Activated B cell treated with CpG ODN at 0.5 μM for 24 hours (primary cell): ENCODE measurements around the gene CASP10. TPM values are rescaled to one million over a fixed set of nuclear protein-coding genes. Genes with fewer than 3 reads are reported as not detected.
"Not testable (repeated sequence)": the region's sequence is repeated elsewhere in the genome, so short reads cannot be mapped to it uniquely, and the experiment has no call there.

Source experiments
- ATAC-seq: fragments of 200-7000 bp; cut with Tn5 transposase; one replicate; pipeline ENCODE4 v1.10.0; 2021; ENCODE audit warnings: low read depth, mild to moderate bottlenecking, moderate library complexity
- CTCF ChIA-PET: fragments of 350-600 bp; sonication (Branson Sonifier 250); formaldehyde crosslinking; loops from one replicate; lab custom pipeline; 2021; ENCODE audit warnings: antibody characterized with exemption; lab: Charles Lee
- POLR2A ChIA-PET: fragments of 350-600 bp; sonication (Branson Sonifier 250); formaldehyde crosslinking; loops from one replicate; lab custom pipeline; 2021; ENCODE audit warnings: antibody characterized with exemption; lab: Charles Lee
- DNase-seq: peaks from one replicate; pipeline ENCODE4 v3.0.0; 2022
- H3K27ac Mint-ChIP-seq: one replicate; pipeline ENCODE4 v1.8.0; 2020; ENCODE audit warnings: mixed read lengths
- H3K27me3 Mint-ChIP-seq: one replicate; pipeline ENCODE4 v1.8.0; 2021; ENCODE audit warnings: mixed read lengths
- H3K36me3 Mint-ChIP-seq: one replicate; pipeline ENCODE4 v1.8.0; 2021; ENCODE audit warnings: low read depth, mixed read lengths
- H3K4me1 Mint-ChIP-seq: one replicate; pipeline ENCODE4 v1.8.0; 2021; ENCODE audit warnings: mixed read lengths
- H3K4me3 Mint-ChIP-seq: one replicate; pipeline ENCODE4 v1.8.0; 2020; ENCODE audit warnings: mild to moderate bottlenecking, mixed read lengths
- H3K9me3 Mint-ChIP-seq: one replicate; pipeline ENCODE4 v1.8.0; 2020; ENCODE audit warnings: mixed read lengths
- CTCF ChIP-seq: fragments of 200-600 bp; IDR thresholded peaks from one replicate; pipeline ENCODE4 v1.8.0; 2022; ENCODE audit warnings: antibody characterized with exemption, mild to moderate bottlenecking
- intact Hi-C: fragments of 100-400 bp; cut with micrococcal nuclease; formaldehyde crosslinking; loops from one replicate; pipeline ENCODE4 v1.15.1; 2024
- total RNA-seq: library from RNA; stranded (reverse); gene quantifications from 2 replicates; pipeline ENCODE4 v1.2.3, GENCODE V29; 2022

CASP10 gene
- total RNA-seq, 1 donor from 2014 or later, result 13.8 TPM

GRCh38 chr2:201233812-201234662, 51.1 kb downstream of the CASP10 start:
- Mint-ChIP-seq H3K27me3 (no peaks in the 10 kb centered on the region), H3K4me1 (peaks cover 57% of the 10 kb centered on the region), H3K9me3 (no peaks in the 10 kb centered on the region), H3K4me3 (peak overlapping the region; percentile 93), H3K36me3 (peaks cover 23% of the 10 kb centered on the region), H3K27ac (peak overlapping the region; percentile 93)
- POLR2A ChIA-PET, result interaction anchor here (0.6 to 4.1 kb wide), 23 partner anchors 9 to 547 kb away, joined by 3 to 73 read pairs (median 6); partner anchors contain the start of genes ALS2, CASP10, CASP8 and CFLAR
- DNase-seq (no peak), ATAC-seq (peak; percentile 15)
- intact Hi-C loops, result loop anchor here (1.0 to 10.0 kb wide), 9 partner anchors 26 to 1031 kb away; partner anchors contain the start of genes ALS2, BZW1, CASP8 and FZD7
- TF ChIP-seq CTCF, result no peak
- CTCF ChIA-PET, result interaction anchor here (0.8 to 4.5 kb wide), 14 partner anchors 13 to 370 kb away, joined by 3 to 147 read pairs (median 18); partner anchors contain the start of genes CASP10, CASP8, CLK1 and ORC2

GRCh38 chr2:201234663-201235135, 51.8 kb downstream of the CASP10 start:
- ATAC-seq (no peak), DNase-seq (no peak)
- no peak for TF ChIP-seq CTCF
- peaks cover 27% of the 10 kb centered on the region for H3K36me3 Mint-ChIP-seq
- peaks cover 61% of the 10 kb centered on the region for H3K4me1 Mint-ChIP-seq
- H3K4me3 Mint-ChIP-seq, result peak overlapping the region; percentile 93
- ChIA-PET POLR2A (interaction anchor here (0.6 to 4.1 kb wide), 9 partner anchors 8 to 408 kb away, joined by 3 to 73 read pairs (median 10); partner anchors contain the start of genes CASP10, CASP8, CFLAR and CLK1), CTCF (interaction anchor here (0.6 to 4.5 kb wide), 4 partner anchors 26 to 56 kb away, joined by 3 to 59 read pairs (median 30); partner anchors contain the start of gene CASP8)
- intact Hi-C loops, result loop anchor here (2.0 to 10.0 kb wide), 5 partner anchors 340 to 1030 kb away; partner anchors contain the start of genes BZW1, FZD7 and NOP58
- peak overlapping the region; percentile 93 for H3K27ac Mint-ChIP-seq
- H3K27me3 Mint-ChIP-seq, result no peaks in the 10 kb centered on the region
- H3K9me3 Mint-ChIP-seq, result no peaks in the 10 kb centered on the region

- ChIA-PET CTCF (interaction anchor here (0.6 to 4.5 kb wide), 11 partner anchors 11 to 328 kb away, joined by 3 to 57 read pairs (median 5); partner anchors contain the start of genes CASP10 and CASP8), POLR2A (interaction anchor here (0.6 to 2.2 kb wide), 8 partner anchors 17 to 132 kb away, joined by 3 to 12 read pairs (median 5); partner anchors contain the start of gene CASP8)
- peak overlapping the region; percentile 70 for H3K4me3 Mint-ChIP-seq
- no peaks in the 10 kb centered on the region for H3K9me3 Mint-ChIP-seq
- peaks cover 75% of the 10 kb centered on the region for H3K4me1 Mint-ChIP-seq
- H3K27me3 Mint-ChIP-seq, result no peaks in the 10 kb centered on the region
- peak overlapping the region; percentile 80 for H3K27ac Mint-ChIP-seq
- TF ChIP-seq CTCF, result no peak
- DNase-seq (no peak), ATAC-seq (peak; percentile 5)
- peaks cover 37% of the 10 kb centered on the region for H3K36me3 Mint-ChIP-seq
- intact Hi-C loops, result loop anchor here (1.0 to 10.0 kb wide), 11 partner anchors 22 to 1029 kb away; partner anchors contain the start of genes FZD7, NOP58, STRADB and TMEM237
Measured at GRCh38 chr2:201235860-201236811, 53.2 kb downstream of the CASP10 start.

GRCh38 chr2:201237486-201238123, 54.7 kb downstream of the CASP10 start:
- Mint-ChIP-seq H3K36me3 (peaks cover 42% of the 10 kb centered on the region), H3K27me3 (no peaks in the 10 kb centered on the region), H3K27ac (peak overlapping the region; percentile 21), H3K4me1 (peaks cover 80% of the 10 kb centered on the region), H3K9me3 (no peaks in the 10 kb centered on the region), H3K4me3 (no peak overlapping the region)
- no peak for TF ChIP-seq CTCF
- intact Hi-C loops, result loop anchor here (2.0 to 10.0 kb wide), 4 partner anchors 337 to 1027 kb away; partner anchors contain the start of genes FZD7, NOP58 and TMEM237
- CTCF ChIA-PET, result interaction anchor here (0.9 to 2.9 kb wide), 6 partner anchors 15 to 126 kb away, joined by 3 to 46 read pairs (median 4); partner anchors contain the start of genes CASP10 and CASP8
- no peak for DNase-seq
- no peak for ATAC-seq
- POLR2A ChIA-PET, result interaction anchor here (0.7 to 2.2 kb wide), 5 partner anchors 20 to 127 kb away, joined by 5 to 12 read pairs (median 6); partner anchors contain the start of gene CASP8

- H3K4me1 Mint-ChIP-seq, result peaks cover 80% of the 10 kb centered on the region
Measured at GRCh38 chr2:201239167-201239935, 56.4 kb downstream of the CASP10 start.

More at GRCh38 chr2:201239167-201239935, 56.4 kb downstream of the CASP10 start:
- Mint-ChIP-seq H3K27ac (peak overlapping the region; percentile 66), H3K36me3 (peaks cover 38% of the 10 kb centered on the region)
- DNase-seq, ATAC-seq, H3K9me3 Mint-ChIP-seq, H3K4me3 Mint-ChIP-seq, POLR2A ChIA-PET, H3K27me3 Mint-ChIP-seq: not testable (repeated sequence)
- intact Hi-C loops, result loop anchor here (10.0 kb wide), 3 partner anchors 335 to 1025 kb away; partner anchors contain the start of genes FZD7 and NOP58
- CTCF ChIA-PET, result interaction anchor here (1.1 kb wide), 1 partner anchor 124 kb away, joined by 3 read pairs; no protein-coding TSS in a partner anchor
